MM.1S (cell line): Measurements from ENCODE around the gene ESRRB.

Experiments used
- DNase-seq: peaks from one replicate; pipeline ENCODE4 v3.0.0-alpha.2; 2015
- H2AFZ ChIP-seq: fragments of 300-600 bp; sonication (generic); 2 replicates; pipeline ENCODE4 v1.6.0; 2016; ENCODE audit warnings: antibody characterized with exemption, low read length
- H3F3A ChIP-seq: fragments of 300-600 bp; sonication (generic); 2 replicates; pipeline ENCODE4 v1.6.1; 2016; ENCODE audit warnings: mild to moderate bottlenecking, antibody characterized with exemption, low read length, moderate library complexity, mixed read lengths; ENCODE audit not compliant: insufficient read depth
- H3K27ac ChIP-seq: fragments of 300-600 bp; sonication (generic); 2 replicates; pipeline ENCODE4 v1.5.1; 2016; ENCODE audit warnings: mild to moderate bottlenecking, low read length
- H3K27me3 ChIP-seq: fragments of 300-600 bp; sonication (generic); replicated peaks from 2 replicates; pipeline ENCODE4 v1.6.0; 2016; ENCODE audit warnings: low read length; ENCODE audit not compliant: insufficient read depth
- H3K36me3 ChIP-seq: fragments of 300-600 bp; sonication (generic); replicated peaks from 2 replicates; pipeline ENCODE4 v1.6.1; 2016; ENCODE audit warnings: mild to moderate bottlenecking, low read length, mixed read lengths; ENCODE audit not compliant: insufficient read depth
- H3K4me1 ChIP-seq: fragments of 300-600 bp; sonication (generic); 2 replicates; pipeline ENCODE4 v1.6.1; 2016; ENCODE audit warnings: low read length, mixed read lengths
- H3K4me2 ChIP-seq: fragments of 300-600 bp; sonication (generic); 2 replicates; pipeline ENCODE4 v1.6.0; 2016; ENCODE audit warnings: low read depth, low read length
- H3K4me3 ChIP-seq: fragments of 300-600 bp; sonication (generic); 2 replicates; pipeline ENCODE4 v1.5.1; 2016; ENCODE audit warnings: low read length, mixed read lengths
- H3K79me2 ChIP-seq: fragments of 300-600 bp; sonication (generic); 2 replicates; pipeline ENCODE4 v1.6.1; 2016; ENCODE audit warnings: mixed run types, low read length, mixed read lengths
- H3K9ac ChIP-seq: fragments of 300-600 bp; sonication (generic); 2 replicates; pipeline ENCODE4 v1.6.1; 2016; ENCODE audit warnings: low read length, mixed read lengths
- H3K9me2 ChIP-seq: fragments of 300-600 bp; sonication (generic); replicated peaks from 2 replicates; pipeline ENCODE4 v1.6.1; 2016; ENCODE audit warnings: mild to moderate bottlenecking, low read length, mixed read lengths; ENCODE audit not compliant: insufficient read depth
- H3K9me3 ChIP-seq: fragments of 300-600 bp; sonication (generic); replicated peaks from 2 replicates; pipeline ENCODE4 v1.6.1; 2016; ENCODE audit warnings: mild to moderate bottlenecking, low read length, mixed read lengths; ENCODE audit not compliant: insufficient read depth
- H4K20me1 ChIP-seq: fragments of 300-600 bp; sonication (generic); 2 replicates; pipeline ENCODE4 v1.6.1; 2016; ENCODE audit warnings: mild to moderate bottlenecking, low read length, moderate library complexity, mixed read lengths; ENCODE audit not compliant: insufficient read depth
- CTCF ChIP-seq: fragments of 300-600 bp; sonication (generic); IDR thresholded peaks from 2 replicates; pipeline ENCODE4 v1.5.1; 2016; ENCODE audit warnings: antibody characterized with exemption, low read length, mixed read lengths
- EZH2 ChIP-seq: fragments of 300-600 bp; sonication (generic); optimal IDR thresholded peaks from 2 replicates; pipeline ENCODE3; 2017; ENCODE audit warnings: low read depth, mild to moderate bottlenecking, antibody characterized with exemption, low read length, mixed read lengths
- EZH2phosphoT487 ChIP-seq: fragments of 300-600 bp; sonication (generic); IDR thresholded peaks from 2 replicates; pipeline ENCODE4 v1.6.1; 2018; ENCODE audit warnings: antibody characterized with exemption, low read length

Gene ESRRB

GRCh38 chr14:76541594-76542219 is 165.8 kb downstream of the ESRRB start:
- TF ChIP-seq CTCF (no peak), EZH2 (no peak), EZH2phosphoT487 (no peak)
- H3K79me2 ChIP-seq, result no peaks in the 10 kb centered on the region
- H3K36me3 ChIP-seq, result no peaks in the 10 kb centered on the region
- no peaks in the 10 kb centered on the region for H3K9me2 ChIP-seq
- DNase-seq, result no peak
- no peak overlapping the region for H3K9ac ChIP-seq
- no peaks in the 10 kb centered on the region for H3K9me3 ChIP-seq
- H3K4me1 ChIP-seq, result no peaks in the 10 kb centered on the region
- H4K20me1 ChIP-seq, result no peaks in the 10 kb centered on the region
- H3K4me2 ChIP-seq, result no peak overlapping the region
- H3K4me3 ChIP-seq, result no peak overlapping the region
- H2AFZ ChIP-seq, result no peak overlapping the region
- no peaks in the 10 kb centered on the region for H3F3A ChIP-seq
- H3K27me3 ChIP-seq, result no peaks in the 10 kb centered on the region
- H3K27ac ChIP-seq, result no peak overlapping the region

GRCh38 chr14:76546426-76547221 is 170.7 kb downstream of the ESRRB start:
- Histone ChIP-seq H3K4me2 (no peak overlapping the region), H3K4me3 (no peak overlapping the region), H3K4me1 (no peaks in the 10 kb centered on the region), H3K27me3 (no peaks in the 10 kb centered on the region), H3K79me2 (no peaks in the 10 kb centered on the region), H3K9me3 (no peaks in the 10 kb centered on the region), H2AFZ (no peak overlapping the region), H3K27ac (no peak overlapping the region), H3K9me2 (no peaks in the 10 kb centered on the region), H3K9ac (no peak overlapping the region), H3F3A (no peaks in the 10 kb centered on the region), H4K20me1 (no peaks in the 10 kb centered on the region), H3K36me3 (no peaks in the 10 kb centered on the region)
- no peak for TF ChIP-seq EZH2
- TF ChIP-seq CTCF, result peak; percentile 25
- no peak for TF ChIP-seq EZH2phosphoT487
- DNase-seq, result no peak

- DNase-seq, result no peak
- Histone ChIP-seq H3K36me3 (no peaks in the 10 kb centered on the region), H3K4me1 (no peaks in the 10 kb centered on the region), H3K27ac (no peak overlapping the region), H4K20me1 (no peaks in the 10 kb centered on the region), H3K9me3 (no peaks in the 10 kb centered on the region), H3K4me2 (no peak overlapping the region), H2AFZ (no peak overlapping the region), H3K27me3 (no peaks in the 10 kb centered on the region), H3K9me2 (no peaks in the 10 kb centered on the region), H3K4me3 (no peak overlapping the region), H3F3A (no peaks in the 10 kb centered on the region), H3K79me2 (no peaks in the 10 kb centered on the region), H3K9ac (no peak overlapping the region)
- no peak for TF ChIP-seq EZH2phosphoT487
Measured at GRCh38 chr14:76547831-76548230, 171.9 kb downstream of the ESRRB start.

GRCh38 chr14:76550534-76550933 is 174.6 kb downstream of the ESRRB start:
- no peak overlapping the region for H3K27ac ChIP-seq
- no peaks in the 10 kb centered on the region for H4K20me1 ChIP-seq
- no peak overlapping the region for H2AFZ ChIP-seq
- H3K4me3 ChIP-seq, result no peak overlapping the region
- no peaks in the 10 kb centered on the region for H3K36me3 ChIP-seq
- H3K79me2 ChIP-seq, result no peaks in the 10 kb centered on the region
- no peaks in the 10 kb centered on the region for H3K9me3 ChIP-seq
- H3F3A ChIP-seq, result no peaks in the 10 kb centered on the region
- H3K4me1 ChIP-seq, result no peaks in the 10 kb centered on the region
- no peaks in the 10 kb centered on the region for H3K27me3 ChIP-seq
- no peaks in the 10 kb centered on the region for H3K9me2 ChIP-seq
- no peak for DNase-seq
- H3K4me2 ChIP-seq, result no peak overlapping the region
- no peak overlapping the region for H3K9ac ChIP-seq
- TF ChIP-seq EZH2phosphoT487 (no peak), EZH2 (no peak), CTCF (no peak)
